ENCODE data around the gene TOP3B. TPM values are rescaled to one million over a fixed set of nuclear protein-coding genes. Genes with fewer than 3 reads are reported as not detected.

The TOP3B gene, protein sequence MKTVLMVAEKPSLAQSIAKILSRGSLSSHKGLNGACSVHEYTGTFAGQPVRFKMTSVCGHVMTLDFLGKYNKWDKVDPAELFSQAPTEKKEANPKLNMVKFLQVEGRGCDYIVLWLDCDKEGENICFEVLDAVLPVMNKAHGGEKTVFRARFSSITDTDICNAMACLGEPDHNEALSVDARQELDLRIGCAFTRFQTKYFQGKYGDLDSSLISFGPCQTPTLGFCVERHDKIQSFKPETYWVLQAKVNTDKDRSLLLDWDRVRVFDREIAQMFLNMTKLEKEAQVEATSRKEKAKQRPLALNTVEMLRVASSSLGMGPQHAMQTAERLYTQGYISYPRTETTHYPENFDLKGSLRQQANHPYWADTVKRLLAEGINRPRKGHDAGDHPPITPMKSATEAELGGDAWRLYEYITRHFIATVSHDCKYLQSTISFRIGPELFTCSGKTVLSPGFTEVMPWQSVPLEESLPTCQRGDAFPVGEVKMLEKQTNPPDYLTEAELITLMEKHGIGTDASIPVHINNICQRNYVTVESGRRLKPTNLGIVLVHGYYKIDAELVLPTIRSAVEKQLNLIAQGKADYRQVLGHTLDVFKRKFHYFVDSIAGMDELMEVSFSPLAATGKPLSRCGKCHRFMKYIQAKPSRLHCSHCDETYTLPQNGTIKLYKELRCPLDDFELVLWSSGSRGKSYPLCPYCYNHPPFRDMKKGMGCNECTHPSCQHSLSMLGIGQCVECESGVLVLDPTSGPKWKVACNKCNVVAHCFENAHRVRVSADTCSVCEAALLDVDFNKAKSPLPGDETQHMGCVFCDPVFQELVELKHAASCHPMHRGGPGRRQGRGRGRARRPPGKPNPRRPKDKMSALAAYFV
- 13.4 TPM for total RNA-seq

DNA sequence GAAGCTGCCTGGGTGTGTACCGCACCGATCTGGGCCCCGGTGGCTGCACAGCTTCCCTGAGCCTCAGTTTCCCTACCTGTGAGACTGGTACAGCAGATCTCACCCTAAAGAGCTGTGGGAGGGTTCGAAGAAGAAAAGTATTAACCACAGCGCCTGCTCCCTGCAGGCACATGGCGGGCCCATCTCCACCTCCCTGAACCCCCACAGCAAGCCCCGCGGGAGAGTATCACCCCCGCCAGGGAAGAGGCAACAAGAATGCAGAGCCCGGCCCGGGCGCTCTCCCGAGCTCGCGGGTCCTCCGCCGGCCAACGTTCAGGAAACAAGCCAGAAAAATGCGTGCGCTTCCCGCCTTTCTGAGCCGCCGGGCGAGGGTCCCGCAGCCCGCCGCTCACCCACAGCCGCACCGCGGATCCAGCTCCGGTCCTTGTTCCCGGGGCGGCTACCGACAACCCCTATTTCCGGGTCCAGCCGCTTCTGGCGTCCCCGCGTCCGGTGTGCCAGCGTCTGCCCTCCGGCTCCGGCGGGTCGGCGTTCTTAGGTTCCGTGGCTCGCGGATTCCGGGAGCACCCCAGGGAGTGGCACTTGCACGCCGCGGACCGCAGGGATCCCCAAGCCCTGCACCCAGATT lies at the start of gene TOP3B:
Gene TOP3B, minus strand, starts transcription at position 450 of the 628 bp plus-strand sequence. CDS start 7,078 bp downstream, outside the sequence.
- DNase-seq, result peak; percentile 87

DNA sequence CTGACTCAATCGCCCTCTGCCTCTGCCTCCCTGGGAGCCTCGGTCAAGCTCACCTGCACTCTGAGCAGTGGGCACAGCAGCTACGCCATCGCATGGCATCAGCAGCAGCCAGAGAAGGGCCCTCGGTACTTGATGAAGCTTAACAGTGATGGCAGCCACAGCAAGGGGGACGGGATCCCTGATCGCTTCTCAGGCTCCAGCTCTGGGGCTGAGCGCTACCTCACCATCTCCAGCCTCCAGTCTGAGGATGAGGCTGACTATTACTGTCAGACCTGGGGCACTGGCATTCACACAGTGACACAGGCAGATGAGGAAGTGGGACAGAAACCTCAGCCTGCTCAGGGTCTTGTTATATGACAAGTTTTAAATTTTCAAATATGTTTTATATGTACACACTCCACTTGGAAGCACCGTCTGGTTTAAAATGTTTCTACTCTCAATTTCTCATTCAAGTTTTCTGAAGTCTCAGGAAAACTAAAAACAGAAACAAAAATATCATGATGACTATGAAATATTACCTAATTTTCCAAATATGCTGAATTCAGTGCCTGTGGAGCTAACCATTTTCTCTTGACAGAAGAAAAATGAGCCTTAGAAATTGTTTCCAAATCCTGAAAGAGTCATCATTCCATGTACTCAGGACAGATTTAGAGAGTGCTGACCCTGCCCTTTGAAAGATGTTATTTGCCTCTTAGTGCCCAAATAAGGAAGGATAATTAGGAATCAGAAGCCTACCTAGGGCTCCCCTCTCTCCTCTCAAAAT lies 48.8 kb upstream of the TOP3B start:
- DNase-seq, result no peak

DNA sequence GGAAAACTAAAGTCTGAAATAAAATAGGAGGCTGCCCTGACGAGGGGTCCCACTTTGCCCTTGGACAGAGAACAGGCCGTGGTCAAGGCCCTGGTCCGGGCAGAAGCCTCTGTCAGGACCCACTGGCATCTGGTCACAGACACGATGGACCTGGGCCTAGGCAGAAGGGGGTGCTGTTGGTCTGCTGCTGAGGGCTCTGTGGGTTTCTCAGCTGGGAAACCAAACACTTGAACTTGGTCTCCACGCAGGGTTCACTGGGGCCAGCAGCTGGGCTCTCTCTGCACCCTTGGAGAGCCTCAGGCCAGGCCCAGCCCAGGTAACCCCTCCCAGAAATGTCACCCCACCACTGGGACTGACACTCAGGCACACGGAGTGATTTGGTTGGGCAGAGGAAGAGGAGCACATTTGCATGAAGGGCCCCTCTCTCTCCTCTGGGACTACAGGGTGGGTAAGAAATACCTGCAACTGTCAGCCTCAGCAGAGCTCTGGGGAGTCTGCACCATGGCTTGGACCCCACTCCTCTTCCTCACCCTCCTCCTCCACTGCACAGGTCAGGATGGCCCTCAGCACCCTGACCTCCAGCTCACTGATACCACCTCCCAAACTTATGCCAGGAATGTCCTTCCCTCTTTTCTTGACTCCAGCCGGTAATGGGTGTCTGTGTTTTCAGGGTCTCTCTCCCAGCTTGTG lies 48.1 kb upstream of the TOP3B start:
- no peak for DNase-seq

DNA sequence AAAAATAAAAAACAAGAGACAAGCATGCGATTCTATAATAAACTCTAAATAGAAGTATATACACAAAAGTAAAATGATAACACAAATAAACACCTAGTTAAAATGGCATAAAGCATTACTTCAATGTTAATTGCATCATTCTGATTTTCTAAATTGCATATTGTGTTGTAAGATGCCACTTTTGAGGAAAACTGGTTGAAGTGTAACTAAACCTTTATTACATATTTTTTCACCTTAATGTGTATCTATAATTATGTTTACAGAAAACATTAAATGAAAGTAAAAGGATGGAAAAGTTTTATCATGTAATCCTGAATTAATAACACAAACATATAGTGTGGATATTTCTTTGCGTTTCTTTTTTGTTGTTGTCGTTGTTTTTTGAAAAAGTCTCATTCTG lies 45.4 kb upstream of the TOP3B start:
- DNase-seq, result no peak

DNA sequence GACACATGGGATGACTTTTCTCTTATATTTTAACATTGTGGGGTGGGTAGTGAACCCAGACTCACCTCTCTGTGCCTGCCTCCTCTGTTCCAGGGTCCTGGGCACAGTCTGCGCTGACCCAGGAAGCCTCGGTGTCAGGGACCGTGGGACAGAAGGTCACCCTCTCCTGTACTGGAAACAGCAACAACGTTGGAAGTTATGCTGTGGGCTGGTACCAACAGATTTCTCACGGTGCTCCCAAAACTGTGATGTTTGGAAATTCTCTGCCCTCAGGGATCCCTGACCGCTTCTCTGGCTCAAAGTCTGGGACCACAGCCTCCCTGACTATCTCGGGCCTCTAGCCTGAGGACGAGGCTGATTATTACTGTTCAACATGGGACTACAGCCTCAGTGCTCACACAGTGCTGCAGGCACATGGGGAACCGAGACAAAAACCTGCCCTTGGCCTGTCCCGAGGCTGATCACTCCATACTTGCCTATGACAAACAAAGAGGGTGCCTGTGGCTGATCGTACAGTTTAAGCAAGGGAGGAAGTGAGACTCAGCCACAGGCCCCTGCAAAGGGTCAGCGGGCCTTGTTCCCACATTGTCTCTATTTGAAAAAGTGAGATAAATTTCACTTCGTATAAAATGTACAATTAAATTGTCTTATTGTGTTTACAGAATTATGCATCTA lies 43.7 kb upstream of the TOP3B start:
- DNase-seq, result no peak

DNA sequence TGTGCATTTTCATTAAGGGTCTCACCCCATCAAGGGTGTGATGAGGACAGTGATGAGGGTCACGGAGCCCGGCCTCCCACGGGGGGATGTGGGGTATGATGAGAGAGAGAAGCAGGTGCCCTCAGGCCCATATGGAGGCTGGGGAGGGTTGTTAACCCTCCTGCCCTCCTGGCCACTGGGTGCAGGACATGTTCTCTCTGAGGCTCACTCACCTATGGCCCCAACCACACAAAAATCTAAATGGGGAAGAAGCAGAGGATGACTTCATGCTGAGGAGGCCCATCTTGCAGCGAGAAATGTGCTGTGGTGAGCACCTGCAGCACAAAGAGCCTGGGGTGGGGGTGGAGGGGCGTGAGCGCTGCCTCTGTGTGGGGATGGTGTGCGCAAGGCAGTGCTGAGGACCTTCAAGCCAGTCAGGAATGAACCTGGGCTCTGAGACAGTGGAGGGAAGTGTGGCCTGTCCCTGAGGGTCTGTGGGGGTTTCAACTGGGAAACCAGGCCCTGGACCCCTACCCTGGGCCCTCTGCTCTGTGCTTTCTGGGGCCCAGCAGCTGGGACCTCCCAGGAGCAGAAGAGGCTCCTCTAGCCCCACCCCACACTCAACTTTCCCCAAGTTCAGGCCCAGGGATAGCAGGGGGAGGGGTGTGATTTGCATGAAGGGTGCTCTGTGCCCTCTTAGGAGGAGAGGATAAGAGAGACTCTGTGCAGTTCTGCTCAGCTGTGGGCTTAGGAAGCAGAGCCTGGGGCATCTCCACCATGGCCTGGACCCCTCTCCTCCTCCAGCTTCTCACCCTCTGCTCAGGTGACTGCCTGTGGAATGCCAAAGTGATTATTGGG lies 43.0 kb upstream of the TOP3B start:
- no peak for DNase-seq

DNA sequence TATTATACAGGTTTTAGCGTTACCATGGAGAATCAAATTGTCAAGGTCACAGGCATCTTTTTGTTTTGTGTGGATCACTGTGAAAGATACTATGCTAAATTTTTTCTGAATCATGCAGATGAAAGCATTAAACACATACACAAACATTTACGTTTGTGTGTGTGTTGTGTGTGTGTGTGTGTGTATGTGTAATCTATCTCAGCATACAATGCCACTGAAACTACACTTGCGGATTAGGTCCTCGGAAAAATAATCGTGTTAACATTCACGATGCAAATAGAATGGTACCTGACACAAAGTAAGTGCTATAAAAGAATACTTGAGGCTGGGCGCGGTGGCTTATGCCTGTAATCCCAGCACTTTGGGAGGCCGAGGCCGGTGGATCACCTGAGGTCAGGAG lies 41.9 kb upstream of the TOP3B start:
- DNase-seq, result no peak

DNA sequence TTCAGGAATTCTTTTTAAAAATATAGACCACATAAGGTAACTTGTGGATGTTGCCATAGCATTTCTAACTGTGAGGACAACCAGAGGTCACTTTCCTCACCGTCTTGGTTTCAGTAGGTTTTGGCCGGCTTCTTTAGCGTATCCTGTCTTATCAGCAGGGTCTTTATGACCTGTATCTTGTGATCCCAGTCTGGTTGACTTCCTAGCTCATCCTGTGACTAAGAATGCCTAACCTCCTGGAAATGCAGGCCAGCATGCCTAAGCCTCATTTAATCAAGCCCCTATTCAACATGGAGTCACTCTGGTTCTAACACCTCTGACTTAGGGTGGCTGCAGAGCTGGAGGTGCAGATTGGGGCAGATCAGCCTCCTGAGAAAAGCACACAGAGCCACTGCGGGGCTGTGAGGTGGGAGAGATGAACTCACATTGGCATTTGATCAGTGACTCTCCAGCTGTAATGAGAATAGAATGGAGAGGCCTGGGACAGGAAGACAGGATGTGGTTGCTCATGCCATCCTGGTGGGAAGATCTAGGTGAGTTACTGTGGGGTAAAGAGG lies 41.1 kb upstream of the TOP3B start:
- DNase-seq, result no peak

DNA sequence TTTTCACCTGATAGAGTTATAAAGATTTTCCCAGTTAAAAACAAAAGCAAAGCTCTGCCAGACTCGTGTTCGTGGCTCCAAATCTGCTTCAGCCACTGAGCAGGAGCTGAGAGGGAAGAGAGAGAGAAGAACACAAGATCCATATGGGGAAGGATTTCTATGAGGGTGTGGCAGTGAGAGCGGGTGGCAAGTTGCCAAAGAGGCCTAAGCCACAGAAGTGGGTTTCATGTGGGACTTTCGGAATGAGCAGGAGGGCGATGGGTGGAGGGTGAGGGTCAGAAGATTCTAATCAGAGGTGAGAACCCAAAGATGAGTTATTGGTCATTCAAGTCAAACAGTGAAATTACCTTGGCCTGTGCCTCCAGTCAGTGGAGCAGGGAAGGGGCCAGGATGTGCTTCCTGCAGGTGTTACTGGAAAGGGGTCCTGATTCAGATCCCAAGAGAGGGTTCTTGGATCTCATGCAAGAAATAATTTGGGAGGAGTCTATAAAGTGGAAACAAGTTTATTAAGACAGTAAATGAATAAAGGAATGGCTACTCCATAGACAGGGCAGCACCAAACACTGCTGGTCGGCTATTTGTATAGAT lies 40.5 kb upstream of the TOP3B start:
- no peak for DNase-seq

DNA sequence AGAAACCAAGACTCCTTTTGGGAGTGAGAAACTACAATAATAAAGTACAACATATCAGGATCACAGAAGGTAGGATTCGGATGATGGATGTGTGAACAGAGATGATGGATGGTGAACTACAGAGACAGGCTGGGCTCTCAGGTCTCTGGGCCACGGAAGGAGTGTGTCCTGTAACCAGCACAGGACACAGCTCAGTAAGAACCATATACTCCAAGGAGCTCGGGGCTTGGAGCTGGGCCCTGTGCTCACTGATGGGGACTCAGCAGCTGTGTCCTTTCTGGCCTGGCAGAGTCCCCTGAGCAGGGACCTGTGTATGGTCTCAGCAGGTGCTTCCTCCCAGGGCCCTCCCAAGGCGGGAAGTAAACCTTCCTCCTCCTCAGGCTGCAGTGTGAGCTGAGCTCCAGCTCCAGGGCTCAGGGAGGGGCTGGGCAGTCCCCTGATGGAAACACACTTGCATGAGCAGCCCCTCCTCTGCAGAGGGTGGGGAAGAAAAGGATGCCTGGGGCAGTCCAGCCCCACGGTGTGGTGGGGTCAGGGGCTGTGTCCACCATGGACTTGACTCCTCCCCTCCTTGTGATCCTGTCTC lies 39.8 kb upstream of the TOP3B start:
- no peak for DNase-seq

DNA sequence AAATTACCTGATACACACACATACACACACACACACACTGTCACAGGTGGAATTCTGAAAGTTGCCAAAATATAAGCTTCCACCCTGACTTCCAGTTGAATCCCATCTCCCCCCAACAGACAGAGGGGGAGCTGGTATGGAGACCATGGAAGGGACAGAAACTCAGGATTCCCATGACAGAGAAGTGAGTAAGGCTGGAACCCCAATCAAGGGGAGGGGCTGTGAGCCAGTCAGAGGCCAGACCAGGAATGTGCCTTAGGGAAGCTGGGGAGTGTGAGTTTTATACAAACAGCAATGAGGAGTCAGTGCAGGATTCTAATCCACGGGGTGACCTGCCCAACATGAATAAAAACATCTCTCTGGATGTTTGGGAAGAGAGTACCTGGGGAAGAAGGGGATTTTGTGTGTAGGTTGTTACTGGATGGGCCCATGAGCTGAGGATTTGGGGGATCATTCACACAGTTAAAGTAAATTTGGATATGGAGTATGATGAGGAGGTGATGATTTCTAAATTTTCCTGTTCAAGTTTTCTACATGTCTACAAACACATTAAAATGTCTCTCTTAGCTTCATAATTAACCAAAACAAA lies 38.7 kb upstream of the TOP3B start:
- no peak for DNase-seq

DNA sequence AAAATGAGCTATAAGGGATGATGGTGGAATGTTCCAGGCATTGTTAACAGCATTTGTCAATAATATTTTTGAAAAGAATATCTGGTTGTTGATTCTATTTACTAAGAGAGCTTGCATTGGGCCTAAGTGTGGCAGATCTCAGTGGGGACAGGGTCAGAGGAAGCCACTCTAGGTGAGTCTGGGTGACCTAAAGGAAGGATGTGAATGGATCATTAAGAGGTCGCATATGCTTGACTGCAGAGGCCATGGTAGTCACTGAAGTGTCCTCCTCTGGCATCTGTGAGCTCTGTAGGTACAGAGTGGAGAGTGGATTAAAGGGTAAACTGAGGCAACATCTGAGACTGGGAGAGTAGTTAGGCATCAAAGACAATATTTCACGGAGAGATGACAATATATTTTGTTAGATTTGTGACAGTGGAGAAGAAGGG lies 37.9 kb upstream of the TOP3B start:
- no peak for DNase-seq

DNA sequence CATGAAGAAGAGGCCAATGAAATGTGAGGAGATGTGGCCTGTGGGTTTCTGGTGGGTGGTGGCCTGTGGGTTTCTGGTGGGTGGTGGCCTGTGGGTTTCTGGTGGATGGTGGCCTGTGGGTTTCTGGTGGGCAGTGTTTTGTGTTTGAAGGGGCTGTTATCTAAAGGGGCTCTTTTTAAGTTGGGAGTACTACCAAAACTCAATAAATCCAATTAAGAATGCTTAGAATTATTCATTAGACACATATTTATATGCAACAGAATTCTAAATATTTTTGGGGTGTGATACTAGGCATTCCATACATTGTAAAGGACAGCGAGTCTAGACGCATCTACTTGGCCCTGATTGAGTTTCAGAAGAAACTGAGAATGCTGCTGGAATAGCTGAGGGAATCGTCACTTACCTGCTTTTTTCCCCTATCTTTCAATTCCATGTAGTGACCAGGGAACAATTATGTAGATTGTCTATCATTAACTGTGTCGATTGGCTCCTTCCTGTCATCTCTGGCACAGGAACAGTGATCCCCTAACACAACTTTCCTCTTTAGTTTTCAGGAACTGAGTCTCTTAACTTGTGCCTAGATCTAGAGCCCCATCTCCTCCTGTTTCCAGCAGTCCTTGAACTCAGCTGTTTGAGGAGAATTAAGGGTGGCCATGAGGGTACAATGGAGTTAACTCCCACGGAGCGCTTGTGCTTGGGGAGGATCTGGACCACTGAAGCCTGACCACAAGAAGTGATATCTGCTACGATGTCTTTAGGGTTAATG lies 37.3 kb upstream of the TOP3B start:
- no peak for DNase-seq

DNA sequence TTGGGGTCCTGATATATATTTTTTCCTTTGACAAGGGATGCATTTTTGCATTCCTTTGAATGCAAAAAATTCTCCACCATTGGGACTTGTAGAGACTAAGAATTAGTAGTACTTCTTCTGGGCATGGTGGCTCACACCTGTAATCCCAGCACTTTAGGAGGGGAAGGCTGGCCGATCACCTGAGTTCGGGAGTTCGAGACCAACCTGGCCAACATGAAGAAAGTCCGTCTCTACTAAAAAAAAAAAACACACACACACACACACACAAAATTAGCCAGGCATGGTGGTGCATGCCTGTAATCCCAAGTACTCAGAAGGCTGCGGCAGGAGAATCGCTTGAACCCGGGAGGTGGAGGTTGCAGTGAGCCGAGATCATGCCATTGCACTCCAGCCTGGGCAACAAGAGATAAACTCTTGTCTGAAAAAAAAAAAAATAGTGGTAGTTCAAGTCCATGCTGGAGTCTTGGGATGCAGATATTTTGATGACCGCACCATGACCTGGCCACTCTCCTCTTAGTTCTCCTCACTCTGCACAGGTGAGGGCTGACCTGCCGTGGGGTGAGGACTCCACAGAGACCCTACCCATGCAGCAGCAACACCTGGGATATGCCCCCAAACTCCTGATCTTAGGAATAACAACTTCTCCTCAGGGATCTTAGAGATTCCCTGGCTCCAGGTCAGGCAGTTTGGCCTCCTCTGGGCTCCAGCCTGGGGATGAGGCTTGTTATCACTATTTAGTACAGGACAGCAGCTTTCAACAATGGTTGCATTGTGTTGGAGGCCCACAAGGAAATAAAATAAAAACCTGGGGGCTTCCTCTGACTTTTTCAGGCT lies 36.5 kb upstream of the TOP3B start:
- no peak for DNase-seq

DNA sequence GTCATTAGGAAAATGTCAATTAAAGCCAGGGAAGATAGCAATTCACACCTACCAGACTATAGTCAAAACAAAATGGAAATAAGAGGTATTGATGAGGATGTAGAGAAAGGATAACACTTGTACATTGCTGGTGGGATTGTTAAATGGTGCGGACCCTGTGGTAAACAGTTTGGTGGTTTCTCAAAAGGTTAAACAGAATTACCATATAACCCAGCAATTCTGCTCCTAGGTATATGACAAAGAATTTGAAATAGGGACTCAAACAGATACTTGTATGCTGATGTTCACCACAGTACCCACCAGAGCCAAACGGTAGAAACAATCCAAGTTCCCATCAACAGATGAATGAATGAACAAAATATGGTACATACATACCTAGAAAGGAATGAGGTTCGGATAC lies 33.0 kb upstream of the TOP3B start:
- DNase-seq, result no peak

DNA sequence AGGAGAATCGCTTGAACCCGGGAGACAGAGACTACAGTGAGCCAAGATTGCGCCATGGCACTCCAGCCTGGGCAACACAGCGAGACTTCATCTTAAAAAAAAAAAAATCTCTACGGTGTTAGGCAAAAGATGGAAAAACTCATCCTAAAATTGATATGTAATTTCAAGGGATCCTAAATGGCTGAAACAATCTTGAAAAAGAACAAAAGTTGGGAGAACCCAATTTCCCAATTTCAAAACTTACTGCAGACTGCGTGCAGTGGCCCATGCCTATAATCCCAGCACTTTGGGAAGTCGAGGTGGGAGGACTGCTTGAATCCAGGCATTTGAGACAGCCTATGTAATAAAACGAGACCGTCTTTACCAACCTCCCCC lies 31.7 kb upstream of the TOP3B start:
- no peak for DNase-seq

All from occipital lobe (tissue), 2 donors.